ENCODE measurements around the gene KLHDC3.
"Not testable (repeated sequence)": the region's sequence is repeated elsewhere in the genome, so short reads cannot be mapped to it uniquely, and the experiment has no call there.

KLHDC3 gene

GRCh38 chr6:42989923-42990322 is 24.1 kb upstream of the KLHDC3 start:
- DNase-seq, result no peak

GRCh38 chr6:42993445-42993844 is 20.6 kb upstream of the KLHDC3 start:
- DNase-seq, result no peak

- no peak for DNase-seq
Measured at GRCh38 chr6:42996513-42996912, 17.5 kb upstream of the KLHDC3 start.

GRCh38 chr6:42998205-42998604 is 15.8 kb upstream of the KLHDC3 start:
- DNase-seq, result not testable (repeated sequence)

- no peak for DNase-seq
Measured at GRCh38 chr6:43001843-43002242, 12.2 kb upstream of the KLHDC3 start.

- no peak for DNase-seq
Measured at GRCh38 chr6:43005844-43006243, 8.2 kb upstream of the KLHDC3 start.

- DNase-seq, result no peak
Measured at GRCh38 chr6:43006251-43006650, 7.8 kb upstream of the KLHDC3 start.

GRCh38 chr6:43007126-43007525 is 6.9 kb upstream of the KLHDC3 start:
- DNase-seq, result no peak

- peak; percentile 53 for DNase-seq
Measured at GRCh38 chr6:43009124-43009523, 4.9 kb upstream of the KLHDC3 start.

GRCh38 chr6:43011207-43011606 is 2.8 kb upstream of the KLHDC3 start:
- no peak for DNase-seq

GRCh38 chr6:43012364-43012763 is 1.7 kb upstream of the KLHDC3 start:
- DNase-seq, result no peak

- no peak for DNase-seq
Measured at GRCh38 chr6:43013097-43013842, 779 bp upstream of the KLHDC3 start.

- DNase-seq, result no peak
Measured at GRCh38 chr6:43014434-43014909, 423 bp downstream of the KLHDC3 start.

- no peak for DNase-seq
Measured at GRCh38 chr6:43016176-43016942, 2.3 kb downstream of the KLHDC3 start.

- DNase-seq, result no peak
Measured at GRCh38 chr6:43016943-43017334, 2.9 kb downstream of the KLHDC3 start.

- no peak for DNase-seq
Measured at GRCh38 chr6:43019152-43019551, 5.1 kb downstream of the KLHDC3 start.

GRCh38 chr6:43020052-43020705 is 6.1 kb downstream of the KLHDC3 start:
- no peak for DNase-seq

GRCh38 chr6:43020847-43021246 is 6.8 kb downstream of the KLHDC3 start:
- no peak for DNase-seq

- DNase-seq, result peak; percentile 81
Measured at GRCh38 chr6:43021270-43022047, 7.4 kb downstream of the KLHDC3 start, which contains the start of gene RRP36. TSS of gene RRP36 (plus strand) at chr6:43021623. CDS start at chr6:43021655, 32 bp downstream.

GRCh38 chr6:43024436-43024835 is 10.4 kb downstream of the KLHDC3 start:
- DNase-seq, result peak; percentile 26

GRCh38 chr6:43026365-43026764 is 12.3 kb downstream of the KLHDC3 start:
- no peak for DNase-seq

- DNase-seq, result no peak
Measured at GRCh38 chr6:43029120-43029519, 15.1 kb downstream of the KLHDC3 start.

GRCh38 chr6:43032326-43032725 is 18.3 kb downstream of the KLHDC3 start:
- no peak for DNase-seq

All from activated CD4-positive, alpha-beta T cell treated with anti-CD3 and anti-CD28 coated beads for 48 hours (primary cell).